Retinal pigment epithelial cell (primary cell): ENCODE measurements around the gene KIF5A.
A peak's percentile ranks its signal among the peaks of the same experiment; 100 is the strongest.

Experiments
- DNase-seq: peaks from one replicate; pipeline ENCODE4 v3.0.0-alpha.2; 2010; ENCODE audit warnings: low read depth
- H3K4me3 ChIP-seq: 2 replicates; pipeline ENCODE4 v1.5.1; 2011; ENCODE audit warnings: mild to moderate bottlenecking, low read length, control low read depth, moderate library complexity
- TF ChIP-seq, protein P1 (sequence below): conservative IDR thresholded peaks from 2 replicates; pipeline ENCODE4 v1.5.1; 2011; ENCODE audit warnings: low read depth, low read length, control low read depth, inconsistent platforms

KIF5A gene

GRCh38 chr12:57522887-57523705, 26.7 kb upstream of the KIF5A start:
- TF ChIP-seq, protein P1, sequence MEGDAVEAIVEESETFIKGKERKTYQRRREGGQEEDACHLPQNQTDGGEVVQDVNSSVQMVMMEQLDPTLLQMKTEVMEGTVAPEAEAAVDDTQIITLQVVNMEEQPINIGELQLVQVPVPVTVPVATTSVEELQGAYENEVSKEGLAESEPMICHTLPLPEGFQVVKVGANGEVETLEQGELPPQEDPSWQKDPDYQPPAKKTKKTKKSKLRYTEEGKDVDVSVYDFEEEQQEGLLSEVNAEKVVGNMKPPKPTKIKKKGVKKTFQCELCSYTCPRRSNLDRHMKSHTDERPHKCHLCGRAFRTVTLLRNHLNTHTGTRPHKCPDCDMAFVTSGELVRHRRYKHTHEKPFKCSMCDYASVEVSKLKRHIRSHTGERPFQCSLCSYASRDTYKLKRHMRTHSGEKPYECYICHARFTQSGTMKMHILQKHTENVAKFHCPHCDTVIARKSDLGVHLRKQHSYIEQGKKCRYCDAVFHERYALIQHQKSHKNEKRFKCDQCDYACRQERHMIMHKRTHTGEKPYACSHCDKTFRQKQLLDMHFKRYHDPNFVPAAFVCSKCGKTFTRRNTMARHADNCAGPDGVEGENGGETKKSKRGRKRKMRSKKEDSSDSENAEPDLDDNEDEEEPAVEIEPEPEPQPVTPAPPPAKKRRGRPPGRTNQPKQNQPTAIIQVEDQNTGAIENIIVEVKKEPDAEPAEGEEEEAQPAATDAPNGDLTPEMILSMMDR: no peak
- peak overlapping the region; percentile 72 for H3K4me3 ChIP-seq
- DNase-seq: no peak

GRCh38 chr12:57523706-57524614, 25.9 kb upstream of the KIF5A start:
- no peak for DNase-seq
- TF ChIP-seq, protein P1: no peak
- peak overlapping the region; percentile 72 for H3K4me3 ChIP-seq

DNA sequence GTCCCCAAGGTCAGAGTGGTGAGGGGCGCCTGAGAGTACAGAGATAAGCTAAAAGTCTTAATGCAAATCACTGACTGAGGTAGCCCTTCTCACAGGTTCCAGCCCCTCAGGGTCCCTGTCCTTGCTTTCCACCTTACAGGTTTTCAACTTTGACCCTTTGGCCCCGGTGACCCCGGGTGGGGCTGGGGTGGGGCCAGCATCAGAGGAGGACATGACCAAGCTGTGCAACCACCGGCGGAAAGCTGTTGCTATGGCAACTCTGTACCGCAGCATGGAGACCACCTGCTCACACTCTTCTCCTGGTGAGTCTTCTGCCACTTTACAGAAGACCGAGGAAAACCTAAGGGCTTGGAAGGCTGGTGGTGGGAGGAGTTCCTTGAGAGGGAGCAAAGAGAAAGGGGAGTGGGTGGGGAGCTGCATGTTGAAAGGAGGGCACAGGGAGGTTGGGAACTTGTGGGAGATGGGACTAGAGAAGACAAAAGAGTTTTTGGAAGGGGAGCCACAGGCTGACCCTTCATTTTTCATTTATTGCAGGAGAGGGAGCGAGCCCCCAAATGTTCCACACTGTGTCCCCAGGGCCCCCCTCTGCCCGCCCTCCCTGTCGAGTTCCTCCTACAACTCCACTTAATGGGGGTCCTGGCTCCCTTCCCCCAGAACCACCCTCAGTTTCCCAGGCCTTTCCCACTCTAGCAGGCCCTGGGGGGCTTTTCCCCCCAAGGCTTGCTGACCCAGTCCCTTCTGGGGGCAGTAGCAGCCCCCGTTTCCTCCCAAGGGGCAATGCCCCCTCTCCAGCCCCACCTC, 24.8 kb upstream of the KIF5A start:
- TF ChIP-seq, protein P1: no peak
- peak overlapping the region; percentile 72 for H3K4me3 ChIP-seq
- no peak for DNase-seq

GRCh38 chr12:57525615-57526383, 24.0 kb upstream of the KIF5A start:
- H3K4me3 ChIP-seq: no peak overlapping the region
- no peak for DNase-seq
- TF ChIP-seq, protein P1: no peak

DNA sequence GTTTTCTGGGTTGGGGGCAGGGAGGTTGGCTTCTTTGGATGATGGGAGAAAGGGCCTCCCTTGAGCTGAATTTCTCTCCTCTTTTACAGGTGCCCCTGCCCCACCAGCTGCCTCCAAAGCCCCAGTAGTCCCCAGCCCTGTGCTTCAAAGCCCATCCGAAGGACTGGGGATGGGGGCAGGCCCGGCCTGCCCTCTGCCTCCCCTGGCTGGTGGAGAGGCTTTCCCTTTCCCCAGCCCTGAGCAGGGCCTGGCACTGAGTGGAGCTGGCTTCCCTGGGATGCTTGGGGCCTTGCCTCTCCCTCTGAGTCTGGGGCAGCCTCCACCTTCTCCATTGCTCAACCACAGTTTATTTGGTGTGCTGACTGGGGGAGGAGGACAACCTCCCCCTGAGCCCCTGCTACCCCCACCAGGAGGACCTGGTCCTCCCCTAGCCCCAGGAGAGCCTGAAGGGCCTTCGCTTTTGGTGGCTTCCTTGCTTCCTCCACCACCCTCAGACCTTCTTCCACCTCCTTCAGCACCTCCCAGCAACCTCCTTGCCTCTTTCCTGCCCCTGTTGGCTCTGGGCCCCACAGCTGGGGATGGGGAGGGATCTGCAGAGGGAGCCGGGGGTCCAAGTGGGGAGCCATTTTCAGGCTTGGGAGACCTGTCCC, 23.2 kb upstream of the KIF5A start:
- DNase-seq: no peak
- TF ChIP-seq, protein P1: no peak
- H3K4me3 ChIP-seq: no peak overlapping the region

- no peak overlapping the region for H3K4me3 ChIP-seq
- TF ChIP-seq, protein P1: no peak
- no peak for DNase-seq
These were observed 22.7 kb upstream of the KIF5A start for GRCh38 chr12:57527184-57527583.
